NCI-H1105 treated with DMSO at 0.1 percent for 48 hours (cell line): ENCODE measurements around the gene IFI30.

Experiments
- DNase-seq: peaks from one replicate; lab custom pipeline; 2025; lab: John Stamatoyannopoulos, UW

Gene IFI30

GRCh38 chr19:18225702-18226468 is 52.3 kb downstream of the IFI30 start, which contains the start of gene PDE4C:
PDE4C (minus strand) TSS chr19:18226438; CDS start chr19:18226415, 23 bp downstream.
- DNase-seq = no peak

GRCh38 chr19:18226956-18227780 is 53.6 kb downstream of the IFI30 start:
- no peak for DNase-seq
